ENCODE measurements around the gene WASF2.

The WASF2 gene

DNA sequence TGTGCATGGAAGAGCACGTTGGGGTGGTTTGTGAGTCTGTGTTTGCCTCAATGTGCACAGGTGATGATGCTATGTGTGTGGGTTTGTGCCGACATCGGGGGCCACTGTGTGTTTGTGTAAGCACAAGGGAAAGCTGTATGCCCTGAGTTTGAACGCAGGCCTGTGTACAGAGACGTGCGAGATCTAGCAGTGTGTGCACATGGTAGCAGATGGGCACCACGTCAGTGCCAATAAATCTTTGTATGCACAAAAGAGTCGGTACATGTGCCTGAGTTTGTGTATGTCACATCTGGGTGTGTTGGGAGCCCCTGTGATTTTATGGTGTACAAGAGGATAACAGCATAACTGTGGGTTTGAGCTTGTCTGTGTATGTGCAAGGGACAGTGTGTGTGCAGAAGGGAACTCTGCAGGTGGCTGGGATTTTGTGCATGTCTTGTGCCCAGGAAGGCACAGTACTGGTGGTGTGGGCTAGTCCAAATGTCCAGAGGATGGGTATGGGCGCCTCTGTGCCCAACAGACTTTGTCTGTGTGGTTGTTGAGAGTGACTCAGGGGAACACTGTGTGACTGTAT is 32.0 kb upstream of the WASF2 start:
- Histone ChIP-seq H3K27me3 (ENCODE audit: insufficient read depth, poor library complexity, severe bottlenecking) (no peaks in the 10 kb centered on the region), H3K27ac (replicated peaks) (no peak overlapping the region), H3K4me3 (replicated peaks; ENCODE audit: insufficient read depth, low read length) (no peak overlapping the region)
- no peak for DNase-seq (ENCODE audit: low read depth in 1 of 2, low spot score in 1 of 2)
- no peak for TF ChIP-seq SPI1 (IDR thresholded peaks at IDR 0.05; ENCODE audit: borderline replicate concordance, low read depth)

DNA sequence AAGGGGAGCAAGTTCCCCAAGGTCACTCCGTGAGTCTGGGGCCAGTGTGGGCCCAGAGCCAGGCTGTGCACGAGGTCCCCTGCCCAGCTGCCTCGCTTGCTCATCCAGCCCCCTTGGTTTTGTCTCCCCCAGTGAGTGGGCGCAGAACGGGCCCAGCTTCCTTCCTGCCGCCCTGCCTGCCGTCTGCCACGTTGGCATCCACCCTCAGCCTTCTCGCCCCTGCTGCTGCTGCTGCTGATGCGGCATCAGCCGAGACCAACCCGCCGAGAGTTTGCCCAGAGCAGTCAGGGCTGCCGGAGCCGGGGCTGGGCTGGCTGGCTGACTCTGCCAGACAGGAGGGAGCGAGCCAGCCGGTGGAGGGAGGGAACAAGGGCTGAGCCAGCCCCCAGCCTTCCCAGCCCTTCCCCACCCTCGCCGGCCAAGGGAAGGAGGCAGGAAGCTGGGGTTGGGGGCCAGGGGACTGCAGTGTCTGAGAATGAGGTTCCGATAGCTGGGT is 31.4 kb upstream of the WASF2 start:
- Histone ChIP-seq H3K4me3 (replicated peaks; ENCODE audit: insufficient read depth, low read length) (no peak overlapping the region), H3K27ac (replicated peaks) (no peak overlapping the region), H3K27me3 (ENCODE audit: insufficient read depth, poor library complexity, severe bottlenecking) (no peaks in the 10 kb centered on the region)
- TF ChIP-seq CTCF (IDR thresholded peaks at IDR 0.05; ENCODE audit: insufficient read depth, low read length) = no peak
- no peak for TF ChIP-seq REST (IDR thresholded peaks at IDR 0.05; ENCODE audit: insufficient replicate concordance, low read depth)
- TF ChIP-seq GABPA (IDR thresholded peaks at IDR 0.05; ENCODE audit: low read depth) = no peak
- TF ChIP-seq POLR2AphosphoS5 (IDR thresholded peaks at IDR 0.05; ENCODE audit: low read depth) = no peak
- no peak for TF ChIP-seq SPI1 (IDR thresholded peaks at IDR 0.05; ENCODE audit: borderline replicate concordance, low read depth)
- DNase-seq (ENCODE audit: low read depth in 1 of 2, low spot score in 1 of 2) = no peak

DNA sequence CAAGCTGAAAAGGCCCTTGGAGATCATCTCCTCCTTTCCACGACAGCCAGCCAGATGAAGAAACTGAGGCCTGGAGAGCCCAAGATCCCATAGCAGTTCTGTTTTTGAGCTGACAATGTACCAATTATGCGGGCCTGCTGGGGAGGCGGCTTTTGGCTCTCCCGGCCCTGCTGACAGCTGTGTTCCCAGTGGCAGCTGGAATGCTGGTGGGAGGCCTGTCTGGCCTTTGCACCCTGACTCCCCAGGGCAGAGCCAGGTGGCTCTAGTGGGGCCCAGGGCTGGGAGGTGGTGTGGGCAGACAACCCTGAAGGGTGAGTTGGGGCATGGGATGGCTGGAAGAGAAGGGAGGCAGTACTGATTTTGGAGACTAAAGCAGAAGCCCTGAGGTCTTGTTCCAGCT is 30.7 kb upstream of the WASF2 start:
- TF ChIP-seq POLR2AphosphoS5 (IDR thresholded peaks at IDR 0.05; ENCODE audit: low read depth) (no peak), GABPA (IDR thresholded peaks at IDR 0.05; ENCODE audit: low read depth) (no peak), SPI1 (IDR thresholded peaks at IDR 0.05; ENCODE audit: borderline replicate concordance, low read depth) (no peak), CTCF (IDR thresholded peaks at IDR 0.05; ENCODE audit: insufficient read depth, low read length) (no peak), REST (IDR thresholded peaks at IDR 0.05; ENCODE audit: insufficient replicate concordance, low read depth) (no peak)
- Histone ChIP-seq H3K4me3 (replicated peaks; ENCODE audit: insufficient read depth, low read length) (no peak overlapping the region), H3K27ac (replicated peaks) (no peak overlapping the region), H3K27me3 (ENCODE audit: insufficient read depth, poor library complexity, severe bottlenecking) (no peaks in the 10 kb centered on the region)
- DNase-seq (ENCODE audit: low read depth in 1 of 2, low spot score in 1 of 2) = no peak

DNA sequence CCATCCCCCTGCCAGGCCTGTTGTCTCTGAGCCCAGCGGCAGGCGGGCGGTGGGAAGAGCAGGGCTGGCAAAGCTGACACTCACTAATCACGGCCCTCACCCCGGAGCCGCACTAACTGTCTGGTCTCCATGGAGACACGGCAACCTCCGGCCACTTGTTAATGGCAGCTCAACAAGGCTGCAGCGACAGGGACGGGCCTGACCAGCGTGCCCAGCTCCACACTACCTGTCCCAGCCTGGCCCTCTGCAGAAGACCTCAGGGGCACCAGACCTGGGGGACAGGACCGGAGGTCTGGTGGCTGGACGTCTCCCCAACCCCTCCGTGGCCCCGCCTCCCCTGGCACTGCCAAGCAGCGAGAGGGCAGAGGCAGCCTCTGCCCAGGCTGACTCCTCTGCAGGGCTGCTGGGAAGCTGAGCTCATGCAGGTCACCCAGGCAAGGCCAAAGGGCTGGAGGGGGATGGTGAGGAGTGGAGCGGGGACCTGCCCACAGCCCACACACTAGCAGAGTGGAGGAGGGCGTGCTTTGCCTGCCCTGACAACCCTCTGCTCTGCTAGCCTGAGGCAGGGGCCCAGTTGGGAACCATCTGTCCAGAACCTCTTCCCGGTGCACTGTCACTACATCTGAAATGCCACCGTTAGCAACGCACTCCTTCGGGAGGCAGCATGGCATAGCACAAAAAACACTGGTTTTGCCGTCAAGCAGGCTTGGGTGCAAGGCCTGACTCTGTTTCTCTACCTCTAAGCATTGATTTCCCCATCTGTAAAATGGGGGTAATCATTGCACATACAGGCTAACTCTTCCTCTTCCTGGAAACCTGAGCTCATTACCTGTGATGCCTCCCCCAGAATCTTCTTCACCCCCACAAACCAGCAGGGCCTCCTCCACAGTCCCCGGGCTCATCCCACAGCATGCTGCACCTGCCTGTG is 29.6 kb upstream of the WASF2 start:
- TF ChIP-seq REST (IDR thresholded peaks at IDR 0.05; ENCODE audit: insufficient replicate concordance, low read depth) = no peak
- TF ChIP-seq GABPA (IDR thresholded peaks at IDR 0.05; ENCODE audit: low read depth) = no peak
- TF ChIP-seq CTCF (IDR thresholded peaks at IDR 0.05; ENCODE audit: insufficient read depth, low read length) = no peak
- no peak for TF ChIP-seq SPI1 (IDR thresholded peaks at IDR 0.05; ENCODE audit: borderline replicate concordance, low read depth)
- TF ChIP-seq POLR2AphosphoS5 (IDR thresholded peaks at IDR 0.05; ENCODE audit: low read depth) = no peak
- Histone ChIP-seq H3K27me3 (ENCODE audit: insufficient read depth, poor library complexity, severe bottlenecking) (no peaks in the 10 kb centered on the region), H3K27ac (replicated peaks) (no peak overlapping the region), H3K4me3 (replicated peaks; ENCODE audit: insufficient read depth, low read length) (no peak overlapping the region)
- no peak for DNase-seq (ENCODE audit: low read depth in 1 of 2, low spot score in 1 of 2)
